GM12878 (cell line): ENCODE results near the gene RTP3. TPM values are rescaled to one million over a fixed set of nuclear protein-coding genes. Genes with fewer than 3 reads are reported as not detected.

Experiments used
- ATAC-seq: fragments of 200-7000 bp; cut with Tn5 transposase; 3 replicates; pipeline ENCODE4 v1.9.1; 2020; ENCODE audit warnings: mild to moderate bottlenecking, moderate library complexity
- BruUV-seq: library from RNA; stranded (reverse); fragments of 400-500 nt; replicated peaks from 2 replicates; lab custom pipeline; 2021; lab: Mats Ljungman, UMichigan
- CTCF ChIA-PET: fragments of 300-600 bp; sonication (Branson Sonifier 250); formaldehyde crosslinking; extraction: SDS; loops from one replicate; lab custom pipeline; 2021; ENCODE audit warnings: inconsistent platforms; lab: Yijun Ruan, JAX
- POLR2A ChIA-PET: fragments of 350-600 bp; formaldehyde crosslinking; extraction: SDS; loops from one replicate; lab custom pipeline; 2021; ENCODE audit warnings: inconsistent platforms; lab: Charles Lee
- RAD21 ChIA-PET: fragments of 300-600 bp; sonication (Branson Sonifier 250); formaldehyde crosslinking; loops from one replicate; lab custom pipeline; 2023; ENCODE audit warnings: antibody characterized with exemption; ENCODE audit not compliant: unreplicated experiment; lab: Charles Lee
- SMC1A ChIA-PET: fragments of 300-600 bp; sonication (Branson Sonifier 250); formaldehyde crosslinking; loops from one replicate; lab custom pipeline; 2023; ENCODE audit not compliant: unreplicated experiment, uncharacterized antibody; lab: Charles Lee
- DNase-seq: peaks from one replicate; pipeline ENCODE4 v3.0.0-alpha.2; 2011; ENCODE audit warnings: low read depth, low spot score
- FAIRE-seq: peaks from 3 replicates; lab custom pipeline; 2011; peaks lifted over from hg19 to GRCh38; lab: Jason Lieb, UNC
- H2AFZ ChIP-seq: 2 replicates; pipeline ENCODE4 v1.6.0; 2011; ENCODE audit warnings: low read depth, low read length, control low read depth; ENCODE audit not compliant: control insufficient read depth
- H3K27ac ChIP-seq: 2 replicates; pipeline ENCODE4 v1.5.1; 2011; ENCODE audit warnings: control low read depth; ENCODE audit not compliant: control insufficient read depth, insufficient read depth
- H3K27me3 ChIP-seq, 2 experiments: replicated peaks in 1 of 2; 2 replicates each; pipeline versions ENCODE4 v1.6.0 to v1.6.1; 2011; ENCODE audit warnings: low read length in 1 of 2; ENCODE audit not compliant: control insufficient read depth in 2 of 2, insufficient read depth in 2 of 2
- H3K36me3 ChIP-seq, 2 experiments: 2 replicates each; pipeline ENCODE4 v1.5.1; 2011; ENCODE audit warnings: low read length in 1 of 2; ENCODE audit not compliant: control insufficient read depth in 2 of 2, insufficient read depth in 2 of 2
- H3K4me1 ChIP-seq: 2 replicates; pipeline ENCODE4 v1.6.1; 2011; ENCODE audit warnings: mild to moderate bottlenecking, low read length, moderate library complexity, mixed read lengths; ENCODE audit not compliant: control insufficient read depth, insufficient read depth
- H3K4me2 ChIP-seq: 2 replicates; pipeline ENCODE4 v1.6.0; 2011; ENCODE audit warnings: control low read depth; ENCODE audit not compliant: control insufficient read depth, insufficient read depth
- H3K4me3 ChIP-seq: fragments of 200-600 bp; sonication (generic); 2 replicates; pipeline ENCODE4 v1.5.1; 2016
- H3K79me2 ChIP-seq: 2 replicates; pipeline ENCODE4 v1.6.0; 2011; ENCODE audit warnings: low read length; ENCODE audit not compliant: control insufficient read depth, insufficient read depth
- H3K9ac ChIP-seq: 2 replicates; pipeline ENCODE4 v1.8.0; 2011; ENCODE audit warnings: low read length, control low read depth, mixed read lengths; ENCODE audit not compliant: control insufficient read depth, insufficient read depth
- H3K9me3 ChIP-seq: replicated peaks from 3 replicates; pipeline ENCODE4 v1.5.1; 2011; ENCODE audit warnings: mild to moderate bottlenecking, low read length; ENCODE audit not compliant: control insufficient read depth, insufficient read depth
- H4K20me1 ChIP-seq: 2 replicates; pipeline ENCODE4 v1.6.0; 2011; ENCODE audit not compliant: control insufficient read depth, insufficient read depth
- CBX5 ChIP-seq: sonication (generic); IDR thresholded peaks from 2 replicates; pipeline ENCODE4 v1.6.1; 2016; ENCODE audit warnings: low read depth, moderate library complexity, mild to moderate bottlenecking, inconsistent platforms
- CTCF ChIP-seq, 3 experiments: IDR thresholded peaks in 2 of 3; conservative IDR thresholded peaks in 1 of 3; 2 replicates each; pipeline ENCODE4 v1.5.1; 2011; ENCODE audit warnings: low read depth in 3 of 3, low read length in 3 of 3, mild to moderate bottlenecking in 3 of 3, control low read depth in 2 of 3, moderate library complexity in 2 of 3, inconsistent platforms in 1 of 3, mixed read lengths in 1 of 3; ENCODE audit not compliant: control insufficient read depth in 2 of 3, insufficient read depth in 1 of 3; ENCODE audit errors: extremely low read depth in 1 of 3
- DPF2 ChIP-seq: fragments of 450-650 bp; IDR thresholded peaks from 2 replicates; pipeline ENCODE4 v1.6.1; 2017; ENCODE audit warnings: mild to moderate bottlenecking
- ESRRA ChIP-seq: IDR thresholded peaks from 2 replicates; pipeline ENCODE4 v1.6.1; 2012; ENCODE audit warnings: mild to moderate bottlenecking, low read length, improper control_type of control experiment
- HCFC1 ChIP-seq: fragments of 150-350 bp; IDR thresholded peaks from 2 replicates; pipeline ENCODE4 v1.6.1; 2014; ENCODE audit warnings: low read length
- HDAC2 ChIP-seq: fragments of 200-600 bp; sonication (generic); IDR thresholded peaks from 2 replicates; pipeline ENCODE4 v1.6.1; 2017
- IKZF1 ChIP-seq: fragments of 450-650 bp; conservative IDR thresholded peaks from 2 replicates; pipeline ENCODE4 v1.6.1; 2017; ENCODE audit warnings: antibody characterized with exemption, mild to moderate bottlenecking
- MEF2A ChIP-seq: IDR thresholded peaks from 2 replicates; pipeline ENCODE4 v1.6.1; 2011; ENCODE audit warnings: low read depth, mild to moderate bottlenecking, low read length, moderate library complexity; ENCODE audit not compliant: insufficient read depth
- NFIC ChIP-seq: IDR thresholded peaks from 2 replicates; pipeline ENCODE4 v1.6.1; 2012; ENCODE audit warnings: low read depth, mild to moderate bottlenecking, inconsistent platforms, low read length, moderate library complexity
- NRF1 ChIP-seq: conservative IDR thresholded peaks from 2 replicates; pipeline ENCODE4 v1.6.1; 2011; ENCODE audit warnings: mild to moderate bottlenecking, low read depth, low read length, improper control_type of control experiment
- RFX5 ChIP-seq: IDR thresholded peaks from 2 replicates; pipeline ENCODE4 v1.6.1; 2011; ENCODE audit warnings: low read depth, low read length, improper control_type of control experiment
- ZNF207 ChIP-seq: fragments of 450-650 bp; IDR thresholded peaks from 2 replicates; pipeline ENCODE4 v1.6.1; 2014; ENCODE audit warnings: antibody characterized with exemption, mild to moderate bottlenecking, borderline replicate concordance
- ZNF274 ChIP-seq: IDR thresholded peaks from one replicate; pipeline ENCODE4 v1.8.0; 2011; ENCODE audit not compliant: insufficient read length, insufficient read depth
- ZNF687 ChIP-seq: fragments of 450-650 bp; IDR thresholded peaks from 2 replicates; pipeline ENCODE4 v1.6.1; 2017; ENCODE audit warnings: mild to moderate bottlenecking, moderate library complexity
- WGBS: methylation state at CpG from one replicate; pipeline ENCODE4 v1.1.6; 2016; ENCODE audit warnings: low lambda C conversion rate; ENCODE audit not compliant: insufficient replicate concordance, insufficient coverage; ENCODE audit errors: missing lambda C conversion rate; 5-methylcytosine and 5-hydroxymethylcytosine counted together
- in situ Hi-C: fragments of 300-500 bp; cut with MboI; formaldehyde crosslinking; loops from 9 replicates; pipeline ENCODE4 v1.14.3; 2018; ENCODE audit warnings: mixed read lengths
- intact Hi-C: fragments of 100-400 bp; cut with micrococcal nuclease; formaldehyde crosslinking; loops from one replicate; pipeline ENCODE4 v1.14.2; 2022; ENCODE audit not compliant: unreplicated experiment
- polyA plus RNA-seq, 11 experiments: library from polyadenylated mRNA; depleted of rRNA in 4 of 11; unstranded in 6 of 11; stranded (reverse) in 5 of 11; fragments of >200 nt; fragmentation: Nextera tagmentation in 4 of 11; fragmentation: Illumina TruSeq in 1 of 11; extraction: Ambion mirVana in 4 of 11; extraction: Trizol in 1 of 11; gene quantifications; 1 replicate in 1 of 11; 2 replicates in 10 of 11; pipeline versions ENCODE4 v1.2.1 to v1.2.3, GENCODE V29; 2011 to 2016; ENCODE audit warnings: inconsistent platforms in 2 of 11, missing spikeins in 2 of 11, low read depth in 1 of 11
- total RNA-seq, 4 experiments: library from RNA; depleted of rRNA in 3 of 4; stranded (reverse); fragments of >200 nt in 3 of 4; fragmentation: Illumina TruSeq in 1 of 4; extraction: Trizol in 1 of 4; gene quantifications; 2 replicates each; pipeline versions ENCODE4 v1.2.1 to v1.2.3, GENCODE V29; 2013 to 2021

Gene RTP3
- total and polyA plus RNA-seq, 10 of the 15 experiments (the other 5 are each of a cell fraction or from before 2014, with no cell fraction given), result 0.06 TPM; not detected in 9

- H3K4me2 ChIP-seq, result no peak overlapping the region
- intact Hi-C loops, result no loop called here
- in situ Hi-C loops, result no loop called here
- H3K36me3 ChIP-seq, result no peaks in the 10 kb centered on the region
- H3K79me2 ChIP-seq, result no peaks in the 10 kb centered on the region
- ChIA-PET RAD21 (no interaction called here), POLR2A (no interaction called here), CTCF (interaction anchor here (4.6 to 11.0 kb wide), 2 partner anchors 68 to 138 kb away, joined by 111 to 207 read pairs; no protein-coding TSS in a partner anchor), SMC1A (interaction anchor here (1.3 kb wide), 1 partner anchor 11 kb away, joined by 3 read pairs; no protein-coding TSS in a partner anchor)
- H3K9ac ChIP-seq, result no peak overlapping the region
- DNase-seq (no peak), ATAC-seq (no peak), FAIRE-seq (no peak)
- no peak for TF ChIP-seq IKZF1
- no peak for TF ChIP-seq ESRRA
- TF ChIP-seq CTCF (IDR thresholded peaks at IDR 0.05 in 2 of 3, conservative IDR thresholded peaks at IDR 0.05 in 1 of 3; ENCODE audit: control insufficient read depth in 2 of 3, extremely low read depth in 1 of 3, insufficient read depth in 1 of 3, low read depth in 3 of 3, low read length in 3 of 3), result no peak
- no peak for TF ChIP-seq CBX5
- TF ChIP-seq ZNF274, result no peak
- no peak for TF ChIP-seq HCFC1
- TF ChIP-seq ZNF687, result no peak
- TF ChIP-seq MEF2A, result no peak
- TF ChIP-seq ZNF207, result no peak
- no peak for TF ChIP-seq HDAC2
- TF ChIP-seq NFIC, result no peak
- no peak for TF ChIP-seq DPF2
- TF ChIP-seq NRF1, result no peak
- no peak for TF ChIP-seq RFX5
- BruUV-seq, result no TSS peak
- H3K4me3 ChIP-seq, result no peak overlapping the region
- H3K4me1 ChIP-seq, result peaks cover 5% of the 10 kb centered on the region
- H3K9me3 ChIP-seq, result no peaks in the 10 kb centered on the region
- H3K27me3 ChIP-seq, result no peaks in the 10 kb centered on the region
- WGBS, result 75% methylated on average over 11 of the region's 11 CpGs
- no peak overlapping the region for H2AFZ ChIP-seq
- no peaks in the 10 kb centered on the region for H4K20me1 ChIP-seq
- H3K27ac ChIP-seq, result no peak overlapping the region
Observed at GRCh38 chr3:46491089-46492070, 6.4 kb upstream of the RTP3 start.
